HG02885 (cell line): ENCODE measurements around the gene SOWAHC.
"Not testable (repeated sequence)": the region's sequence is repeated elsewhere in the genome, so short reads cannot be mapped to it uniquely, and the experiment has no call there.

Source experiments
- ATAC-seq: cut with Tn5 transposase; IDR thresholded peaks from one replicate; pipeline ENCODE4 v1.9.1; 2021; ENCODE audit warnings: mild to moderate bottlenecking; ENCODE audit not compliant: unreplicated experiment, poor library complexity

SOWAHC gene, protein sequence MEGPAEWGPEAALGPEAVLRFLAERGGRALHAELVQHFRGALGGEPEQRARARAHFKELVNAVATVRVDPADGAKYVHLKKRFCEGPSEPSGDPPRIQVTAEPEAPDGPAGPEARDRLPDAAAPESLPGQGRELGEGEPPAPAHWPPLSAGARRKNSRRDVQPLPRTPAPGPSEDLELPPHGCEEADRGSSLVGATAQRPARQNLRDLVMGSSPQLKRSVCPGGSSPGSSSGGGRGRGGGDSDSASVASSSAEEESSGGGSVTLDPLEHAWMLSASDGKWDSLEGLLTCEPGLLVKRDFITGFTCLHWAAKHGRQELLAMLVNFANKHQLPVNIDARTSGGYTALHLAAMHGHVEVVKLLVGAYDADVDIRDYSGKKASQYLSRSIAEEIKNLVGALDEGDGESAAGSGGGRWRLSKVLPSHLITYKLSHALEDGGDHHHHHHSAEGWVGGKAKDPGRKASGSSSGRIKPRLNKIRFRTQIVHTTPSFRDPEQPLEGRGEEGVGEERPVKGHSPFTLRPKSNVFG

DNA sequence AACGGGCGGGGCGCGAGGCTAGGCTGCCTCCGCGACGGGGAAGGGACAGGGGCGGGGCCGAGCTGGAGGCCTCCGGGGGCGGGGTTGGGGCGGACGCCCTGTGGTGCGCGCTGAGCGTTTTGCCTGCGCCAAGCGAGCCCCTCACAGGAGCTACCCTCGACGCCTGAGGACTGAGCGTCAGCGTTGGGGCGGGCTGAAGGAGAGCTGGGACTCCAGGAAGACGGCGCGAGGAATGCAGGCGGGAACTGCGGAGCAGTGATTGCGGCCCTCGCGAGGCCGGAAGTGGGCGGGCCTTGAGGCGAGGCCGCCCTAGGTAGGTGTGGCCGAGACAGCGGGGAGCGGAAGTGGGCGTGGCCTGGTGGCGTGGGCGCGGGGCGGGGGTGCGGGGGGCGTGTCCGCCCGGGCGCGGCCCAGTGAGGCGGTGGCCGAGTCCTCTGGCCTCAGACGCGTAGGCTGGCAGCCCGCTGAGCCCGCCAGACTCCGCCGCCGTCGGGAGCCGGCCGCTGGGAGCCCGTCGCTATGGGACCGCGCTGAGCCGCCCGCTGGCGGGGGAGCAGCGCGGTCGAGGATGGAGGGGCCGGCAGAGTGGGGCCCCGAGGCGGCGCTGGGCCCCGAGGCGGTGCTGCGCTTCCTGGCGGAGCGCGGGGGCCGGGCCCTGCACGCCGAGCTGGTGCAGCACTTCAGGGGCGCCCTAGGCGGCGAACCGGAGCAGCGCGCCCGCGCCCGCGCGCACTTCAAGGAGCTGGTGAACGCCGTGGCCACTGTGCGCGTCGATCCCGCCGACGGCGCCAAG, at the start of gene SOWAHC, which contains the start of gene SEPTIN10:
SOWAHC (plus strand) TSS at position 443 of the 793 bp plus-strand sequence; CDS start at position 569, 126 bp downstream.
SEPTIN10 (minus strand) TSS at position 45 of the 793 bp plus-strand sequence. CDS start 139 bp downstream, outside the sequence.
- peak; percentile 77 for ATAC-seq

GRCh38 chr2:109575373-109575772, 38.8 kb upstream of the SOWAHC start:
- no peak for ATAC-seq

GRCh38 chr2:109577630-109578029, 36.5 kb upstream of the SOWAHC start:
- ATAC-seq: not testable (repeated sequence)

DNA sequence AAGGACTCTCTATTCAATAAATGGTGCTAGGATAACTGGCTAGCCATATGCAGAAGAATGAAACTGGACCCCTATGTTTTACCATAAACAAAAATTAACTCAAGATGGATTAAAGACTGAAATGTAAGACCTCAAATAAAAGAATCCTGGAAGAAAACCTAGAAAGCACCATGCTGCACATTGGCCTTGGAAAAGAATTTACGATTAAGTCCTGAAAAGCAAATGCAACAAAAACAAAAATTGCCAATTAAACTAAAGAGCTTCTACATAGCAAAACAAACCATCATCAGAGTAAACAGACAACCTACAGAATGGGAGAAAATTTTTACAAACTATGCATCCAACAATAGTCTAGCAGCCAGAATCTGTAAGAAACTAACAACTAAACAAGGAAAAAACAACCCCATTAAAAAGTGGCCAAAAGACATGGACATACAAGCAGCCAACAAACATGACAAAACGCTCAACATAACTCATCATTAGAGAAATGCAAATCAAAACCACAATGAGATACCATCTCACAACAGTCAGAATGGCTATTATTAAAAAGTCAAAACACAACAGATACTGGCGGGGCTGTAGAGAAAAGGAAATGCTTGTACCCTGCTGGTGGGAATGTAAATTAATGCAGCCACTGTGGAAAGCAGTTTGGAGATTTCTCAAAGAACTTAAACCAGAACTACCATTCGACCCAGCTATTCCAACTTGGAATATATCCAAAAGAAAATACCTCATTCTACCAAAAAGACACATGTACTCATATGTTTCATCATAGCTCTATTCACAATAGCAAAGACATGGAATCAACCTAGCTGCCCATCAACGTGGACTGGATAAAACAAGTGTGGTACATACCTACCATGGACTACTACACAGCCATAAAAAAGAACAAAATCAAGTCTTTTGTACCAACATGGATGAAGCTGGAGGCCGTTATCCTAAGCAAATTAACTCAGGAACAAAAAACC, 31.0 kb upstream of the SOWAHC start:
- ATAC-seq: no peak

GRCh38 chr2:109586687-109587086, 27.5 kb upstream of the SOWAHC start:
- no peak for ATAC-seq

GRCh38 chr2:109591206-109591605, 23.0 kb upstream of the SOWAHC start:
- ATAC-seq: no peak

DNA sequence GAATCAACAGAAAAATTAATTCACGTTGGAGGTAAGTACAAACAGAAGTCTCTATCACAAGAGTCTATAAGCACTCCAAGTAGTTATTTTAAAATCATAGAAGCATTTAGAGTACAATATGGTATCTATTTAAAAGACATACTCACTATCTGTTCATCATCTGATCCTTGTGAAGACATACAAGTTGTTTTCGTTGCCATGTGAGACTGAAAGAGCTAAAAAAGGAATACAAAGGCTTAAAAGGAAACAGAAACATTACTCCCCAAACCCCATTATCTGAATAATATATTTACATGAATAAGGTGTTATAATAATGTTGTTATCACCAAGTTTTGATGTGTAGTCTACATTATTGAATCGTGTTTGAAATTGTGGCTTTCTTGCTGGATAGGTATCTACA, 21.3 kb upstream of the SOWAHC start:
- no peak for ATAC-seq

GRCh38 chr2:109594246-109594885, 19.8 kb upstream of the SOWAHC start:
- ATAC-seq: no peak

GRCh38 chr2:109595644-109596043, 18.5 kb upstream of the SOWAHC start:
- no peak for ATAC-seq

DNA sequence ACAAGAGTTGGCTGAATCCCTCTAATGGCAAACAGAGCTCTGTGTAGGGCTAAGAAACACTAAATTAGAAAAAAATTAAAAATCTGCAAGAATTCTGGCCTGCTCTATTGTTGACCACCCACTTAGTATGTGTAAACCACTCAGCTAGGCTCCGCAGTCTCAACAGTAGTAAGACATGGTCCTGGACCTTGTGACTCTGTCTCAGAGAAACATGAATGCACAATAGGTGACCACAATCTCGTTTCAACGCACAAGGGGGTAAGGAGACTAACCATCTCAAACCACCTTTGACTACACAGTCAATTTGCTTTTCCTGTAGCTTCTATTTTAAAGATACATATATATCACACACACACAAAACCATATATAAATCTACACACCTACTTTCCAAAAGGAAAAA, 16.9 kb upstream of the SOWAHC start:
- no peak for ATAC-seq

GRCh38 chr2:109601783-109602182, 12.4 kb upstream of the SOWAHC start:
- no peak for ATAC-seq

GRCh38 chr2:109602617-109603188, 11.5 kb upstream of the SOWAHC start:
- ATAC-seq: no peak

GRCh38 chr2:109604597-109604996, 9.6 kb upstream of the SOWAHC start:
- ATAC-seq: no peak

DNA sequence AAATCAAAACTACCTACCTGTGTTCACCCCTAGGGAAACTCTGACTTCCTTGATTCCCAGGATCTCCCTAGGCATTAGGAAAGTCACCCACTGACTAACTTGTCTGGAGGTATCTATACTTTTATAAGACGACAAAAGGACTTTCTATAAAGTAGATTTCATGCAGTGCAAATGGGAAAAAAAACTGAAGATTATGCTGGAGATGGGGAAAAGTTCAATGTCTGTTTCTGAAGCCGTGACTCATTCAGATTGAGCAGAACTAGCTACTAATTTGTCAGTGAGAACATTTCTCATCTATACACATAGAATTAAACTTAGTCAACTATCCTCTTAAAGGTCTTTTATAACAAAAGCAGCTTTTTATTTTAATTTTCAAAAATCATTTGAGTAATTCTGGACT, 6.4 kb upstream of the SOWAHC start:
- ATAC-seq: no peak

GRCh38 chr2:109609352-109610024, 4.7 kb upstream of the SOWAHC start:
- no peak for ATAC-seq

GRCh38 chr2:109611467-109612095, 2.6 kb upstream of the SOWAHC start:
- no peak for ATAC-seq

DNA sequence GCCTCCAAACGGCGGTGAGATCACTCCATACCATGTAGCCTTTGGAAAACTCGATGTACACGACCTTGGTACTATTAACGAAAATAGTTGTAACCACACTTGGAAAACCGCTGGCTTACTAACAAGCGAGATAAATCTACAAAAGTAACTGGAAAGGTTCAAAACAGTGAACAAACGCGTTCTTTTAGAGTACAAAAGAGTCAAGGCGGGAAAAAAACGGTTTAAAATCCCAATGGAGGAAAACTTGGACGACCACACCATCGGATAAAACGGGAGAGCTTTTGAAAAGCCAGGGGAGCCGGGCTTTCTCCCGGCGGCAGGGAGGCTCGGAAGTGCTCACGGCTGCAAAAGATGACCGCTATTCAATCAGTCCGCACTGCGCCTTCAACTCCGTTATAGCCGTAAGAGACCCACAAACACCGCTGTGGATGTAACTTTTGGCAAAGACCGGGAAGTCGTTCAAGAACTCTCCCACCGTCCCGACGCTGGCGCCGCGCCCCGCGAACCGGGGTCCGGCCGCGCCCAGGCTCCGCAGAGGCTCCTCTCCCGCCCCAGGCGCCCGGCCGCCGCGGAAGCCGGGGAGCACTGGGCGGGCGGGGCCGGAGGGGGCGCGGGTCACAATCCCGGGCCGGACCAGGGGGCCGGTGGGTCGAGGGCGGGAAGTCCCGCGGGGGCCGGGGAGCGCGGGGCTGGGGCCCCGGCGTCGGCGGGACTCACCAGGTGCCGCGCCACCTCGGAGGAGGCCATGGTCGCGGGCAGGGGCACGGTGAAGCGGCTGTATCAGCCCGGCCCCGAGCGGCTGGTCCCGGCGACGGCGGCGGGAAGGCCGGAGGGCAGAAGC, 863 bp upstream of the SOWAHC start:
- ATAC-seq: peak; percentile 13
